ENCODE data around the gene UMAD1. TPM values are rescaled to one million over a fixed set of nuclear protein-coding genes. Genes with fewer than 3 reads are reported as not detected.

UMAD1 gene
- total and polyA plus RNA-seq, 2 of the 4 experiments (the other 2 are of a cell fraction), result 5.2 to 8.4 TPM

Small RNA genes lying within 50 kb of the gene (microRNA-seq; reads per million reads assigned to microRNA genes)
- gene RNU6-534P (ENCODE audit: insufficient read depth, insufficient read length), result not detected

Small RNA genes lying within 50 kb of the gene (small RNA-seq; reads per million reads assigned to genes)
- 0 reads per million in 5 experiments for gene RNU6-534P

Other genes with a start within 250 kb of the UMAD1 start
- gene COL28A1, start 104.9 kb upstream of the UMAD1 start, total RNA-seq (2012; rRNA removed), result under 0.01 TPM in 2 replicates
- gene COL28A1, start 104.9 kb upstream of the UMAD1 start, polyA plus RNA-seq (2012; rRNA removed), result 0.05 and 0.16 TPM in 2 replicates
- gene MIOS, start 73.9 kb upstream of the UMAD1 start, total RNA-seq (2012; rRNA removed), result 32.4 and 40.3 TPM in 2 replicates
- 8.9 and 10.6 TPM in 2 replicates for gene MIOS, start 73.9 kb upstream of the UMAD1 start, polyA plus RNA-seq (2012; rRNA removed)
- gene RPA3, start 77.9 kb downstream of the UMAD1 start, total RNA-seq (2012; rRNA removed), result 12.7 and 25.0 TPM in 2 replicates
- 20.0 and 21.1 TPM in 2 replicates for gene RPA3, start 77.9 kb downstream of the UMAD1 start, polyA plus RNA-seq (2012; rRNA removed)